Renal cortex interstitium (tissue), 11 donors: ENCODE data around the gene TMEM178B. TPM values are rescaled to one million over a fixed set of nuclear protein-coding genes. Genes with fewer than 3 reads are reported as not detected.
"Not testable (repeated sequence)": the region's sequence is repeated elsewhere in the genome, so short reads cannot be mapped to it uniquely, and the experiment has no call there.

Experiments
- DNase-seq, 11 donors: peaks; one replicate each; pipeline ENCODE4 v3.0.0-alpha.2; 2013; ENCODE audit warnings: low read depth in 9 of 11, low spot score in 4 of 11; ENCODE audit errors: extremely low read depth in 1 of 11
- polyA plus RNA-seq, 3 donors: library from polyadenylated mRNA; unstranded; fragments of 120-200 nt; gene quantifications; one replicate each; pipeline ENCODE4 v1.2.1, GENCODE V29; 2013; ENCODE audit not compliant: insufficient read length in 3 of 3

TMEM178B gene
- polyA plus RNA-seq, 3 donors = 0.27 to 0.39 (median 0.36) TPM

- no peak for DNase-seq
These were observed 285.4 kb downstream of the TMEM178B start for GRCh38 chr7:141359262-141359661.

DNA sequence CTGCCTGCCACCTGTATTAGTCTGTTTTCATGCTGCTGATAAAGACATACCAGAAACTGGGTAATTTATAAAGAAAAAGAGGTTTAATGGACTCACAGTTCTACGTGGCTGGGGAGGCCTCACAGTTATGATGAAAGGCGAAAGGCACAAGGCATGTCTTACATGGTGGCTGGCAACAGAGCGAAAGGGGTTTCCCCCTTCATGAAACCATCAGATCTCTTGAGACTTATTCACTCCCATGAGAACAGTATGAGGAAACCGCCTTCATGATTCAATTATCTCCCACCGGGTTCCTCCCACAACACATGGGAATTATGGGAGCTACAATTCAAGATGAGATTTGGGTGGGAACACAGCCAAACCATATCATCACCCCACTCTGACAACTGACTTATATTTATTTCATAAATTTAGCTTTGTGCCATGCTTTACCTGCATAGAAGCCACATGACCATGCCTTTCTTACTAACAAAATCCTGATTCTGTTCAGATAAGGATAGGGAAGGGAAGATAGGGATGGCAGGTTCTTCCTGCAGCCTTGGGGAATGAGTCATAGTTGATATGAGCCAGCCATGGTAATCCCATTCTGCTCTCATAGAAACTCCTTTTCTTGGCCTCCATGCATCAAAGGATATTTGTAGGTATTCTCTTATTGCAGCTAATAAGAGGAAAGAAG is 286.0 kb downstream of the TMEM178B start:
- no peak for DNase-seq

DNA sequence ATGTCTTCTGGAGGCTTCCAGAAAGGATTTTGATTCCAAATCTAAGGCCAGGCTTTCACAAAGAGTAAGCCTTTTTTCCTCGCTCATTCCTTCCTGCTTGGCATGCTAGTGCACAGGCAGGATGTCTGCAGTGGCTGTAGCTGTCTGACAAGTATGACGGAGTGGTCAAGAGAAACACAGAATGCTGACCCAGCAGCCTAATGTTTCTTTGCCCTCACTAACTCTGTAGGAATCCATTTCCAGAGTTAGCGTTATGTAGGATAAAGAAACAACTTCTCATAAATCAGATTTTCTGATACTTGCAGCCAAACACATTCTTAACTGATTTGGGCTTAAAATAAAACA is 286.5 kb downstream of the TMEM178B start:
- DNase-seq = no peak

DNA sequence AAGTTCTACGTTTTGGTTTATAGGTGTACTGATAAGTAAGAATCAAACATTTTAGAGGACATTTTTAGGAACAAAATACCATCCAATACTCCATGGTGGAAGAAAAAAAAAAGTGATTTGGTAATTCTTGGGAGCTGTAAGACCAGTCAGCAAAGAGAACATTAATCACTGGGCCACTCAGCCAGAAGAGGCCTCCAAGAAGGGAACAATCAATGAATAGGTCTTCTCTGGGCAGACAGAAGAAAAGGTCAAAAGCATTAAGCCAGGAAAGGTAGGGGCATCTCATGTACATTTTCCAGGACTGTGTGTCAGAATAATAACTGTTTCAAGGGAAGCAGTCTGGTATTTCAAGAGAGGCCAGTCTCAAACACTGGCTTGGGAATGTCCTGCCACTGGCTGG is 286.9 kb downstream of the TMEM178B start:
- DNase-seq = no peak

DNA sequence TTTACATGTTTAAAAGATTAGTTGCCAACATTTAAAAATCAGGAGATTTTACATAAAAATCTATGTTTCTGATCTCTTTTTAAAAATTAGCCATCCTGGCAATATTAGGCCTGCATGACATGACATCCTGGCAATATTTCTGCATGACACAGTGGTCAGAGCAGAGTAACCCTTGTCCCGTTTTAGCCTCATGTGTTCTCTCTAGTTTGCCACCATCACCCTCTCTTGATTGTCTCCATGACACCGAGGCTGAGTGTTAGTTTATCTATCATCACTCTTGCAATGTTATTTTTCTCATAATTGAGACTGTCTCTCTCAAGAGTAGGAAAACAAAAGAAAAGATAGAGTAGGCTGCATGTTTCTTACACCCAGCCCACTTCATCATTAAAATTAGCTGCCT is 287.6 kb downstream of the TMEM178B start:
- DNase-seq = no peak

- DNase-seq = no peak
These were observed 288.1 kb downstream of the TMEM178B start for GRCh38 chr7:141361960-141362359.

- no peak for DNase-seq
These were observed 288.9 kb downstream of the TMEM178B start for GRCh38 chr7:141362580-141363435.

DNA sequence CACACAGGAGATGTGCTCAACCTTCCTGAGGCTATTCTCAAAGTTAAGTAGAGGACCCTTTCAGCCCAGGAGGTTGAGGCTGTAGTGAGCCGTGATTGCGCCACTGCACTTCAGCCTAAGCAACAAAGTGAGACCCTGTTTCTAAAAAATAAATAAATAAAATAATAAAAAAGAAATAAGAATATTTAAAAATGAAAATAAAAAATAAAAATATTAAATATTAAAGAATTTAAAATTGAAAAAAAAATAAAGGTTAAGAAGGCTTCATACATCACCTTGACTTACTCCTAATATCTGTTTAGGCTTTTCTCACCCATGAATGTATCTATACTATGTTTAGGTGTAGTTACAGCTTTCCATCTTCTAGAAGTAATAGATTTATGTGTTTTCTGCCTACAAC is 289.9 kb downstream of the TMEM178B start:
- no peak for DNase-seq

- peak in 2 of 11 donors; percentile 7 to 13 for DNase-seq
These were observed 292.3 kb downstream of the TMEM178B start for GRCh38 chr7:141366091-141366621.

DNA sequence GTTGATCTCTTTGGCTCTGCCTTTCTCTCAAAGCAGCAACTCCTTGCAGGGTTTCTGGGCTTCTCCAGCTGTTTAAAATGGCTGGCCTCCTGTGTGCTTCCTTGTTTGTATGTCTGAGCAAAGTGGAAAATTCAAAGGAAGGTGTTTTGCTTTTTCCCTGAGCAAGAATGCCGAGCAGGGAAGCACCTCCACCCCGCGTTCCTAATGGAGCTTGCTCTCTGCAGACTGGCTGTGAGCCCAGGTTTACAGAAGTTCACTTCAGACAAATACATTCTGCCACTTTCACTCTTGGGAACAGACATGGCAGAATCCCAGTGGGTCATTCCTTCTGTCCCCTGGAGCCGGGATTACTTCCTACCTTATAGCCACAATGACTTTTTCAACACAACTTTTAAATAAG is 295.6 kb downstream of the TMEM178B start:
- no peak for DNase-seq

GRCh38 chr7:141370178-141370577 is 296.3 kb downstream of the TMEM178B start:
- DNase-seq = no peak

- DNase-seq = no peak
These were observed 296.8 kb downstream of the TMEM178B start for GRCh38 chr7:141370650-141371049.

DNA sequence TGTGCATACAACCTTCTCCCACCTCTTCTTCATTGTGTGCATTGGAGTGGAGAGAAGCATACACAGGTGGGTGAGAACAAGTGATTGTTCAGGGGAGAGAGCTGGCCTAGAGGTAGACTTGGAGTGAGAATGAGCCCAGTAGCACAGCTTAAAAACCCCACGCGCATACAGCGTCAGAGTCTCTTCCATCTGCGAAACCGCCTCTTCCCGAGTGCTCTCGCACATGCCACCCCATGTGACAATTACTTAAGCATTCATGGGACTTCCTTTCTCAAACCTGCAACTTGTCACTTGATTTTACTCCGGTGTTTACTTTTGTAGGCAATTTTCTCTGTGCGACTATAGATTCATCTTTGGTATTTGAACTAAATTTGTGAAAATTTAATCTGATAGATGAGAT is 300.6 kb downstream of the TMEM178B start:
- no peak for DNase-seq

GRCh38 chr7:141375442-141375841 is 301.6 kb downstream of the TMEM178B start:
- DNase-seq = no peak

DNA sequence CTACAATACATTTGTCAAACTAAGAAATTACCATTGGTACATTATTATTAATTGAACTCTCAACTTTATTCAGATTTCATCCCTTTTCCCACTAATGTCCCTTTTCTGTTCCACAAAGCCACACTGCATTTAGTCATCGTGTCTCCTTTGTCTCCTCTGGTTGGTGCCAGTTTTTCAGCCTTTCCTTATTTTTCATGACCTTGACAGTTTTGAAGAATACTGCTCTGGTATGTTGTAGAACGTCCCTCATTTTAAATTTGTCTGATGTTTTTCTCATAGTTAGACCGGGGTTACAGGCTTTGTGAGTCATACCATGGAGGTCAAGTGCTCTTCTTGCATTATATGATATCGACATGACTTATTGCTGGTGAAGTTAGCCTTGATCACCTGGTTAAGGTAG is 304.0 kb downstream of the TMEM178B start:
- no peak for DNase-seq

DNA sequence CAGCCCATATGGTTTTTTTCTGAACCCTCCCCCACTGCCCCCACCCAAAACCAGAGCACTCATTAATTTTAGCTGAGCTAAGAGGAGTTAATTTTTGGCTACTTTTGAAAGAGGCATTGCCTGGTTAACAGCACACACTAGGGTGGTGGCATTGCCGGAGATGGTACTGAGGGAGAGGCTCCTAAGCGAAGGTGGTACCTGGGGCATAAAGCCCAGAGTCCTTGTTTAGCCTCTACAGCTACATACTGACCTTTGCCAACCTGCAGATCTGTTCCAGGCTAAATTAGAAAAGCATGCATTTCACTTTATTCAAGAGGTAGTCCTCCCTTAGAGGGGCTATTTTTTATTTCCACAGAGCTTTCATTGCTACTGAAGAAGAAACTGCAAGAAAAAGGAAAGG is 304.5 kb downstream of the TMEM178B start:
- no peak for DNase-seq

DNA sequence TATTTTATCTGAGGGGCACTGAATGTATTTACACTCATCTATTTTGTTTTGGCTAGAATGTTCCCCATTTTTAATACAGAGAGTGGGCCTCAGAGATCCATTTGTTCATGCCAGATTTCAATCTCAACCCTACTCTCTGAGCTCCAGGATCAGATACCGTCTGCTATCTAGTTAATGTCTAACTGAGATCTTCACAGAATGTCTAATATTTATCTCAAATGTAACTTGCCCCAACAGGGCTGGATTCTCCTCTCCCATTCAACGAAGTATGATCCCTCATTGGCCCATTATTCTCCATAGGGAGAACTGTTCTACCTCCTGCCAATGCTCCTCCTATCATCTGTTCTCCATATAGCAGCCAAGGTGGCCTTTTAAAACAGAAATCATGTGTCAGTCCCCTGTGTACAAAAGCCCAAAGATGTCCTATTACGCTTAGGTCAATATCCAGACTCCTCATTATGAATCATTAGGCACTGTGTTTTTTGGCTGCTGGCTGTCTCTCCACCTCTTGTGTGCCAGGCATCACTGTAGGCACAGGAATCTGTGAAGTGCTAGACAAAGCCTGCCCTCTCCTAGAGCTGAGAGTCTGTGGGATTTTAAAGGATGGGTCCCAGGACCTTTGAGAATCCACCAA is 308.0 kb downstream of the TMEM178B start:
- DNase-seq = no peak

- not testable (repeated sequence) for DNase-seq
These were observed 309.5 kb downstream of the TMEM178B start for GRCh38 chr7:141383356-141383755.

DNA sequence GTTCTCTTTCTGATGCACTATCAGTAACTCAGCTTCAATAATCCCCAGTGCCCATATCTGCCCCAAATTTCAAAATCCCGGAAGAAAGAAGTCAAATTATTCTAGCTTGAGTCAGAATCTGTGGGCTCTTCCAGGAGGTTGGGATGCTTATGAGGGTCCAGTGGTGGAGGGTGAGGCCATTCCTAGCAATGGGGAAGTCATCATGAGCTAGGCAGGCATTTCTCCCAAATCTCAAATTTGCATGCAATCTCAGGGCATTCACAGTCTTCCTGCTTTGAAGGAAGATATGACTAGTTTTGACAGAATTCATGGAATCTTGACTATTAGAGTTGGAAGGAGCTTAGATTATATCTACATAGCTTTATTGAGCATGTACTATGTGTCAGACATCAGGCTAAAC is 313.0 kb downstream of the TMEM178B start:
- DNase-seq = no peak
